ENCODE results near the gene CTNNA3.

The CTNNA3 gene

DNA sequence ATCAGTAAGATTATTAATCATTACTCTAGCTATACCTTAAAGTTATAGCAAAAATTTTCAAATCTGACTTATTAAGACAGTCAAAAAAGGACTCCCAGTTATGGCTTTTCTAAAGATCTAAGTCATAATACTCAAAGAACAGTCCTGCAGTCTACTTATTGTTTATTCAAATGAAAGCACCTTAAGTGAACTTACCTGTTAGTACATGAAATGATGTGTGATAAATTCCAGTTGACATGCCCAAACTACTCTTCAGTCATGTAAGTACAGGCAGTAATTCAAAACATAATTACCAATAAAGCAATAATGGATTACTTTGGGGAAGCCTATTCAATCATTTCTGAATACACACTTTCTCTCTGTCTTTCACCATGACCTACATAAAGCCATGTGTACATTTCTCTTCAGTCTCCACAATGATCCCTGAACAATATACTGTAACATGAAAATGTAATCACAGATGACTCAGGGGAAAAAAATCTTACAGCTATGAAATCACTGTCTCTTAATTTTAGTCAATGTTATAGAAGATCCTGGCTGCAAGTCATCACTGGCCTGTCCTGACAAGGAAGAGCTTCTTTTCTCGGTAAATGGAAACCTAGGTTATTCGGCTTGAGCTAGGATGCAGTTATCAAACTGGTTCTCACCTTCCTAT is 1190.9 kb downstream of the CTNNA3 start:
- TF ChIP-seq, protein P1, sequence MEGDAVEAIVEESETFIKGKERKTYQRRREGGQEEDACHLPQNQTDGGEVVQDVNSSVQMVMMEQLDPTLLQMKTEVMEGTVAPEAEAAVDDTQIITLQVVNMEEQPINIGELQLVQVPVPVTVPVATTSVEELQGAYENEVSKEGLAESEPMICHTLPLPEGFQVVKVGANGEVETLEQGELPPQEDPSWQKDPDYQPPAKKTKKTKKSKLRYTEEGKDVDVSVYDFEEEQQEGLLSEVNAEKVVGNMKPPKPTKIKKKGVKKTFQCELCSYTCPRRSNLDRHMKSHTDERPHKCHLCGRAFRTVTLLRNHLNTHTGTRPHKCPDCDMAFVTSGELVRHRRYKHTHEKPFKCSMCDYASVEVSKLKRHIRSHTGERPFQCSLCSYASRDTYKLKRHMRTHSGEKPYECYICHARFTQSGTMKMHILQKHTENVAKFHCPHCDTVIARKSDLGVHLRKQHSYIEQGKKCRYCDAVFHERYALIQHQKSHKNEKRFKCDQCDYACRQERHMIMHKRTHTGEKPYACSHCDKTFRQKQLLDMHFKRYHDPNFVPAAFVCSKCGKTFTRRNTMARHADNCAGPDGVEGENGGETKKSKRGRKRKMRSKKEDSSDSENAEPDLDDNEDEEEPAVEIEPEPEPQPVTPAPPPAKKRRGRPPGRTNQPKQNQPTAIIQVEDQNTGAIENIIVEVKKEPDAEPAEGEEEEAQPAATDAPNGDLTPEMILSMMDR (IDR thresholded peaks at IDR 0.05; ENCODE audit: extremely low read depth, insufficient read depth, missing control alignments), result no peak
- DNase-seq (ENCODE audit: low spot score), result no peak
- in situ Hi-C loops (cut with MboI; ENCODE audit: low pct_unique_long_range_greater_than_20kb, low sequenced_read_pairs, unreplicated experiment), result no loop called here

DNA sequence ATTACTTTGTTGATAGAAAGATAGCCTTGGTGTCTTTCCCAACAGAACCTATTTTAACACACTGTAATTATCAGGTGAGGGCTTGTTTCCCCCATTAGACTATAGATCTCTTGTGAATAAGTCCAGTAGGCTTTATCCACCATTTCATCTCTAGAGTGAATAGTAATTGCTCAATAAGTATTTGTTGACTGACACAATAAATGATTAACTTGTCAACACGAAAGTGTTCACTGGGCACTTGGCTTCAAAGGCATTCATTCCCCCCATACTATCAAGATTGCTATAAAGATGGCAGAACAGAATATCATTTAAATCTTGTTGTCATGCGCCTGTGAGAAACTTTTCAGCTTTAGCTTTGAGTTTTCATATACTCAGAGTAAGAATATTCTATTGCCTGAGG is 1194.6 kb downstream of the CTNNA3 start:
- TF ChIP-seq, protein P1 (IDR thresholded peaks at IDR 0.05; ENCODE audit: extremely low read depth, insufficient read depth, missing control alignments), result no peak
- no peak for DNase-seq (ENCODE audit: low spot score)
- in situ Hi-C loops (cut with MboI; ENCODE audit: low pct_unique_long_range_greater_than_20kb, low sequenced_read_pairs, unreplicated experiment), result no loop called here

DNA sequence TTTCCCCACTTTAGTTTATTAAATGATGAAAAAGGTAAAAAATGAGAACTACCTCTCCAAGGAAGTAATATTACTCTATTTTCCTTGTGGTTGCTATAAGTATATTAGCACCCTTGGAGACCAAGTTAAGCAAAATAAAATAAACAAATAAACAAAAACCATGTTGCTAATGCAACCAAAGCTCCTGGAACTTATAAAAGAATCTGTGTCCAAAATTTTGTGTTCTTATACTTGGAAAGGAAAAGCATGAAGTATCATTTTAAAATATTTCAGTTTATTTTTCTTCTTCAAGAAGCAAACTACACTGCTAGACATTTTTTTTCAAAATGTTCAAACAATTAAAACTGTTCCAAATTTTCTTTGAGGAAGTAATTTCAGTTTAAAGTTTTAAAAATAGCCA is 1212.0 kb downstream of the CTNNA3 start:
- DNase-seq (ENCODE audit: low spot score), result no peak
- TF ChIP-seq, protein P1 (IDR thresholded peaks at IDR 0.05; ENCODE audit: extremely low read depth, insufficient read depth, missing control alignments), result no peak
- in situ Hi-C loops (cut with MboI; ENCODE audit: low pct_unique_long_range_greater_than_20kb, low sequenced_read_pairs, unreplicated experiment), result no loop called here

DNA sequence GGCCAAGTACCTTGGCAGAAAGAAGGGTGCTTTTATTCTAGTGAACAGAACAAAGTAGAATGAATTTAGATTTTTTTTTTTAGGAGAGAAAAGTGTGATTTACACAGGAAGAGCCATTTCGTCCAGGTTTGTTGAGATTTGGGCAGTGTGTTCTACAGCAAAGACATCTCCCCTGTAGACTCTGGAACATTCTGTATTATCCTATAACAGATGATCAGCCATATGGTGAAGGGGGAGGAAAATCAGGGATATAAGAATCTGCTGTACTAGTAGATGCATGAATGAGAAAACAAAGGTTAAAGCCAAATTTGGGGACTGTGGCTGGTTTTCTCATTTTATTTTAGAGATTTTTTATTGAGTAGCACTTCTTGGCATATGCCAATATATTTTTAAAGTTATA is 1223.8 kb downstream of the CTNNA3 start:
- in situ Hi-C loops (cut with MboI; ENCODE audit: low pct_unique_long_range_greater_than_20kb, low sequenced_read_pairs, unreplicated experiment), result no loop called here
- TF ChIP-seq, protein P1 (IDR thresholded peaks at IDR 0.05; ENCODE audit: extremely low read depth, insufficient read depth, missing control alignments), result no peak
- no peak for DNase-seq (ENCODE audit: low spot score)

DNA sequence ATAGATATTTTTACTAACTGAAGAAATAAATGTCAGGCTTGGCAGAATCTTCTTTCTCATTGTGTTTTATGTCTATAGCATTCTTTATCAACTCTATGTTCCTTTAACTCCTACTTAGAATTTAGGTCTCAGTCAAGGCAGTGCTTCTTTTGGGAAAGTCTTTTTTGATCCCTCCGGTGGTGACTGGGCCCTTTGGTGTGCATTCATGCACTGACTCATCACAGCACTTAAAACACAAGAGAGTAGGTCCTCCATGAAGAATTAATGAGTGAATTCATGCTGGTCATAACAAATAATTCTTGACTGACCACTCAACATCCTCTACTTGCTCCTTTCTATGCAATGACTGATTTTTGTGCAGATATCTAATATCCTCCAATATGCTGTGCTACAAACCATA is 1229.0 kb downstream of the CTNNA3 start:
- DNase-seq (ENCODE audit: low spot score), result no peak
- in situ Hi-C loops (cut with MboI; ENCODE audit: low pct_unique_long_range_greater_than_20kb, low sequenced_read_pairs, unreplicated experiment), result no loop called here
- TF ChIP-seq, protein P1 (IDR thresholded peaks at IDR 0.05; ENCODE audit: extremely low read depth, insufficient read depth, missing control alignments), result no peak

DNA sequence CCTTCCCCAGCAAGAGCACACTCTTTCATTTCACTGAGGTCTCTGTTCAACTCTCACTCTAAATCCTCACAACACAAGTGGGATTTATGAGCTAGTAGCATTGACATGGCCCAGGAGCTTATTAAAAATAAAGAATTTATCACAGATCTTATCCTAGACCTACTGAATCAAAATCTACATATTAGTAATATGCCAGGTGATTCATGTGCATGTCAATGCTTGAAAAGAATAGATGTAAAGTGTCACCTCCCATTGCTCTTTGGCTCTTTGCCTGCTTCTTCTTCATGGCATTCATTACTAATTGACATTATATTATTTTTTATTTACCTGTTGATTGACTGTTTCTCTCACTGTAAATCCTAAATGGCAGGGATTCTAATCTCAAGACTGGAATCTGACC is 1229.4 kb downstream of the CTNNA3 start:
- no peak for DNase-seq (ENCODE audit: low spot score)
- in situ Hi-C loops (cut with MboI; ENCODE audit: low pct_unique_long_range_greater_than_20kb, low sequenced_read_pairs, unreplicated experiment), result no loop called here
- TF ChIP-seq, protein P1 (IDR thresholded peaks at IDR 0.05; ENCODE audit: extremely low read depth, insufficient read depth, missing control alignments), result no peak
